ENCODE data around the gene NPHP1. TPM values are rescaled to one million over a fixed set of nuclear protein-coding genes. Genes with fewer than 3 reads are reported as not detected.

Gene NPHP1
- total and polyA plus RNA-seq, 2 donors from 2014 or later = 11.8 to 18.3 TPM

GRCh38 chr2:110211938-110212858, 7.4 kb upstream of the NPHP1 start, which contains the start of gene MTLN:
Gene MTLN (minus strand): TSS chr2:110212547. CDS start chr2:110212525, 22 bp downstream.
- Histone ChIP-seq H3K27ac (ENCODE audit: low read depth in 2 of 2, low read length in 2 of 2) (peak within 1 kb of the TSS; percentile 73 to 81), H3K9ac (ENCODE audit: low read length in 3 of 3) (peak within 1 kb of the TSS; percentile 61 to 88 (median 79)), H3K36me3 (ENCODE audit: control insufficient read depth in 2 of 3, insufficient read depth in 3 of 3, low read length in 3 of 3) (peaks cover 0 to 4% (median 0%) of the 10 kb centered on the region in 3 donors), H3K4me3 (ENCODE audit: low read length in 3 of 3) (peak within 1 kb of the TSS; percentile 93 to 97 (median 95)), H3K27me3 (ENCODE audit: control insufficient read depth, insufficient read depth, low read length) (no peaks in the 10 kb centered on the region), H3K9me3 (ENCODE audit: control insufficient read depth in 2 of 3, insufficient read depth in 1 of 3, low read length in 3 of 3) (no peaks in the 10 kb centered on the region), H3K4me1 (ENCODE audit: control insufficient read depth in 2 of 3, insufficient read depth in 2 of 3, low read depth in 1 of 3, low read length in 3 of 3) (peaks cover 0 to 7% (median 2%) of the 10 kb centered on the region in 3 donors)
- FAIRE-seq (no peak), DNase-seq (peak; percentile 82 to 91 (median 85))
- intact Hi-C loops (cut with DNase I) = no loop called here
- no peak for TF ChIP-seq CTCF (IDR thresholded peaks at IDR 0.05; ENCODE audit: borderline replicate concordance, extremely low read depth, insufficient read depth)

- Histone ChIP-seq H3K9ac (ENCODE audit: low read length in 3 of 3) (no peak overlapping the region), H3K27ac (ENCODE audit: low read depth in 2 of 2, low read length in 2 of 2) (no peak overlapping the region), H3K4me3 (ENCODE audit: low read length in 3 of 3) (no peak overlapping the region), H3K4me1 (ENCODE audit: control insufficient read depth in 2 of 3, insufficient read depth in 2 of 3, low read depth in 1 of 3, low read length in 3 of 3) (peaks cover 0 to 5% (median 2%) of the 10 kb centered on the region in 3 donors), H3K9me3 (ENCODE audit: control insufficient read depth in 2 of 3, insufficient read depth in 1 of 3, low read length in 3 of 3) (no peaks in the 10 kb centered on the region), H3K27me3 (ENCODE audit: control insufficient read depth, insufficient read depth, low read length) (no peaks in the 10 kb centered on the region), H3K36me3 (ENCODE audit: control insufficient read depth in 2 of 3, insufficient read depth in 3 of 3, low read length in 3 of 3) (peaks cover 0 to 4% (median 3%) of the 10 kb centered on the region in 3 donors)
- intact Hi-C loops (cut with DNase I) = no loop called here
- TF ChIP-seq CTCF (IDR thresholded peaks at IDR 0.05; ENCODE audit: borderline replicate concordance, extremely low read depth, insufficient read depth) = no peak
- no peak for FAIRE-seq
- no peak for DNase-seq
These were observed 1.0 kb upstream of the NPHP1 start for GRCh38 chr2:110205660-110206455.

GRCh38 chr2:110198016-110198415, 6.8 kb downstream of the NPHP1 start:
- Histone ChIP-seq H3K36me3 (ENCODE audit: control insufficient read depth in 2 of 3, insufficient read depth in 3 of 3, low read length in 3 of 3) (peaks cover 0 to 3% (median 0%) of the 10 kb centered on the region in 3 donors), H3K4me1 (ENCODE audit: control insufficient read depth in 2 of 3, insufficient read depth in 2 of 3, low read depth in 1 of 3, low read length in 3 of 3) (no peaks in the 10 kb centered on the region), H3K9ac (ENCODE audit: low read length in 3 of 3) (no peak overlapping the region), H3K27ac (ENCODE audit: low read depth in 2 of 2, low read length in 2 of 2) (no peak overlapping the region), H3K4me3 (ENCODE audit: low read length in 3 of 3) (no peak overlapping the region), H3K27me3 (ENCODE audit: control insufficient read depth, insufficient read depth, low read length) (no peaks in the 10 kb centered on the region), H3K9me3 (ENCODE audit: control insufficient read depth in 2 of 3, insufficient read depth in 1 of 3, low read length in 3 of 3) (no peaks in the 10 kb centered on the region)
- TF ChIP-seq CTCF (IDR thresholded peaks at IDR 0.05; ENCODE audit: borderline replicate concordance, extremely low read depth, insufficient read depth) = no peak
- intact Hi-C loops (cut with DNase I) = no loop called here
- FAIRE-seq (no peak), DNase-seq (no peak)
